Mesenchymal stem cell (in vitro differentiated cells and primary cell): ENCODE results near the gene SLC24A3.

Experiments used
- DNase-seq: peaks from one replicate; pipeline ENCODE4 v3.0.0-alpha.2; 2013
- H2AFZ ChIP-seq: one replicate; pipeline ENCODE4 v1.6.1; 2013; ENCODE audit warnings: low read depth, mild to moderate bottlenecking, control low read depth, inconsistent platforms, low read length, moderate library complexity
- H2AK5ac ChIP-seq: 2 replicates; pipeline ENCODE4 v1.6.1; 2013; ENCODE audit warnings: low read length, moderate library complexity, mild to moderate bottlenecking, inconsistent platforms; ENCODE audit not compliant: severe bottlenecking
- H2BK120ac ChIP-seq: one replicate; pipeline ENCODE4 v1.6.1; 2013; ENCODE audit warnings: low read depth, mild to moderate bottlenecking, inconsistent platforms, low read length, moderate library complexity
- H2BK12ac ChIP-seq, 2 experiments: one replicate each; pipeline ENCODE4 v1.6.1; 2013; ENCODE audit warnings: inconsistent platforms in 2 of 2, low read length in 2 of 2, mild to moderate bottlenecking in 2 of 2, moderate library complexity in 2 of 2, control low read depth in 1 of 2
- H2BK15ac ChIP-seq: one replicate; pipeline ENCODE4 v1.6.1; 2013; ENCODE audit warnings: mild to moderate bottlenecking, low read depth, inconsistent platforms; ENCODE audit not compliant: poor library complexity, severe bottlenecking
- H2BK5ac ChIP-seq: 2 replicates; pipeline ENCODE4 v1.6.1; 2013; ENCODE audit warnings: low read depth, mild to moderate bottlenecking, low read length, control low read depth, inconsistent platforms; ENCODE audit not compliant: poor library complexity, severe bottlenecking
- H3K14ac ChIP-seq, 2 experiments: one replicate each; pipeline ENCODE4 v1.6.1; 2013; ENCODE audit warnings: inconsistent platforms in 2 of 2, low read length in 2 of 2, control low read depth in 1 of 2, mild to moderate bottlenecking in 1 of 2, moderate library complexity in 1 of 2
- H3K18ac ChIP-seq, 2 experiments: one replicate each; pipeline ENCODE4 v1.6.1; 2013; ENCODE audit warnings: inconsistent platforms in 2 of 2, low read length in 2 of 2, control low read depth in 1 of 2, low read depth in 1 of 2, mild to moderate bottlenecking in 1 of 2
- H3K23ac ChIP-seq, 2 experiments: one replicate each; pipeline ENCODE4 v1.6.1; 2013; ENCODE audit warnings: inconsistent platforms in 2 of 2, low read length in 2 of 2, mild to moderate bottlenecking in 2 of 2, moderate library complexity in 2 of 2, control low read depth in 1 of 2
- H3K27ac ChIP-seq: 2 replicates; pipeline ENCODE4 v1.5.1; 2013; ENCODE audit warnings: mild to moderate bottlenecking, moderate library complexity, low read length, control low read depth, inconsistent platforms; ENCODE audit not compliant: poor library complexity, severe bottlenecking
- H3K27me3 ChIP-seq, 2 experiments: 2 replicates each; pipeline versions ENCODE4 v1.6.1 to v1.7.0; 2013; ENCODE audit warnings: low read length in 2 of 2, mild to moderate bottlenecking in 2 of 2, moderate library complexity in 2 of 2, control low read depth in 1 of 2, inconsistent platforms in 1 of 2; ENCODE audit not compliant: control insufficient read depth in 1 of 2, insufficient read depth in 1 of 2
- H3K36me3 ChIP-seq, 2 experiments: 2 replicates each; pipeline versions ENCODE4 v1.6.1 to v1.7.0; 2013; ENCODE audit warnings: low read length in 2 of 2, control low read depth in 1 of 2, inconsistent platforms in 1 of 2, low read depth in 1 of 2, mild to moderate bottlenecking in 1 of 2; ENCODE audit not compliant: insufficient read depth in 2 of 2, control insufficient read depth in 1 of 2
- H3K4ac ChIP-seq, 2 experiments: one replicate each; pipeline ENCODE4 v1.6.1; 2013; ENCODE audit warnings: inconsistent platforms in 2 of 2, low read length in 2 of 2, mild to moderate bottlenecking in 2 of 2, moderate library complexity in 2 of 2, control low read depth in 1 of 2, low read depth in 1 of 2
- H3K4me1 ChIP-seq: 2 replicates; pipeline ENCODE4 v1.6.1; 2013; ENCODE audit warnings: low read depth, low read length, control low read depth; ENCODE audit not compliant: control insufficient read depth, insufficient read depth
- H3K4me2 ChIP-seq: 2 replicates; pipeline ENCODE4 v1.6.1; 2013; ENCODE audit warnings: low read length, mild to moderate bottlenecking, inconsistent platforms; ENCODE audit not compliant: poor library complexity, severe bottlenecking
- H3K4me3 ChIP-seq, 2 experiments: 2 replicates each; pipeline versions ENCODE4 v1.5.1 to v1.7.0; 2013; ENCODE audit warnings: low read length in 2 of 2, mild to moderate bottlenecking in 2 of 2, control low read depth in 1 of 2, low read depth in 1 of 2; ENCODE audit not compliant: insufficient read depth in 1 of 2
- H3K79me1 ChIP-seq: replicated peaks from 2 replicates; pipeline ENCODE4 v1.6.1; 2013; ENCODE audit warnings: mild to moderate bottlenecking, control low read depth, low read length, inconsistent platforms; ENCODE audit not compliant: poor library complexity, severe bottlenecking
- H3K9ac ChIP-seq: 2 replicates; pipeline ENCODE4 v1.7.0; 2013; ENCODE audit warnings: mild to moderate bottlenecking, low read length, moderate library complexity
- H3K9me3 ChIP-seq: 2 replicates; pipeline ENCODE4 v1.7.0; 2013; ENCODE audit warnings: mild to moderate bottlenecking, low read length; ENCODE audit not compliant: control insufficient read depth
- H4K8ac ChIP-seq: one replicate; pipeline ENCODE4 v1.6.1; 2013; ENCODE audit warnings: inconsistent platforms, mild to moderate bottlenecking, low read length, moderate library complexity
- H4K91ac ChIP-seq: one replicate; pipeline ENCODE4 v1.6.1; 2013; ENCODE audit warnings: mild to moderate bottlenecking, low read length, inconsistent platforms
- WGBS: methylation state at CpG from one replicate; pipeline ENCODE4 v1.1.7; 2013; ENCODE audit warnings: mixed read lengths; 5-methylcytosine and 5-hydroxymethylcytosine counted together

The SLC24A3 gene

DNA sequence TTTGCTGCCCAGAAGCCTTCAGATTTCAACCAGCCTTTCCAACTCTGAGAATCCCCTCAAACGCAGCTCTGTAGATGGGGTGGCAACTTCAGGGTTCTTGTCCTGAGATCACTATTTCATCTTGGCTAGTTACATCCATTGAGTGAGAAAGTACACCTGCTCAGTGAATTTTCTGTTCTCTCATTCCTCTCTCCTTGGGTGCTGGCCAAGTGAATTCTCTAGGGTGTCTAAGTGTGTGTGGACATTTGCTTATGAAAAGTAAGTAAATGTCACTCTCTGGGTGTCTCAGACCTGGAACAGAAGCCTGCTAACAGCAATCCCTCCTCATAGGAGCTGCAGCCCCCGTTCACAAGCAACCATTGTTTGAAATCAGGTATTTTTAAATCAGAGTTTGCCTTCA lies 549.4 kb downstream of the SLC24A3 start:
- WGBS = 80% methylated on average over 2 of the region's 2 CpGs
- no peak overlapping the region for H3K27ac ChIP-seq
- peak overlapping the region; percentile 40 for H2BK15ac ChIP-seq
- no peak overlapping the region for H3K18ac ChIP-seq
- H3K36me3 ChIP-seq = no peaks in the 10 kb centered on the region
- H3K27me3 ChIP-seq = no peaks in the 10 kb centered on the region
- H2AFZ ChIP-seq = no peak overlapping the region
- no peak overlapping the region for H3K4ac ChIP-seq
- H3K9me3 ChIP-seq = no peaks in the 10 kb centered on the region
- H3K9ac ChIP-seq = no peak overlapping the region
- no peak overlapping the region for H2BK12ac ChIP-seq
- H3K4me1 ChIP-seq = peaks cover 10% of the 10 kb centered on the region
- no peak overlapping the region for H4K91ac ChIP-seq
- peaks cover 24% of the 10 kb centered on the region for H3K79me1 ChIP-seq
- H2BK5ac ChIP-seq = no peak overlapping the region
- DNase-seq = no peak
- no peak overlapping the region for H3K23ac ChIP-seq
- peak overlapping the region; percentile 41 for H2AK5ac ChIP-seq
- no peak overlapping the region for H3K4me2 ChIP-seq
- H4K8ac ChIP-seq = no peak overlapping the region
- H3K14ac ChIP-seq = no peak overlapping the region
- no peak overlapping the region for H2BK120ac ChIP-seq
- H3K4me3 ChIP-seq = no peak overlapping the region

DNA sequence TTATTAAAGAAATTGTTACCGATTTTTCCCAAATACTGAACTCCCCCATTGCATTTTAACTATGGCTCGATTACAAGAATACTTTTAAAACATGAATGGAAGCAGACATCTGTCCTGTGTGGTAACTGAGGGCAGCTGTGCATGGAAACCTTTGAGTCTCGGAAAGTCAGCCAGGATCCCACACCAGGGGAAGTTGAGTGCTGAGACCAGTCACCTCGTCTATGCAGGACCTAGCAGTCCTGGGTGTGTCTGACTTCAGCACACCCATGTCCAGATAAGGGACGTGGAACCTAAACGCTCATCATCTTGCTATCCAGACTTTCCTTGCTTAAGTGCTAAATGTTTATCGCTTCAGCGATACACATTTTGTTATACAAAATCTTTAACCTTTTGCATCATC lies 551.8 kb downstream of the SLC24A3 start:
- Histone ChIP-seq H4K91ac (no peak overlapping the region), H3K4me3 (no peak overlapping the region), H3K4me2 (no peak overlapping the region), H3K4me1 (peaks cover 16% of the 10 kb centered on the region), H3K9me3 (no peaks in the 10 kb centered on the region), H2BK5ac (no peak overlapping the region), H2AK5ac (no peak overlapping the region), H2AFZ (no peak overlapping the region), H2BK15ac (peak overlapping the region; percentile 86), H3K4ac (no peak overlapping the region), H3K23ac (no peak overlapping the region), H3K36me3 (peaks cover 0 to 2% of the 10 kb centered on the region in 2 experiments), H3K9ac (no peak overlapping the region), H2BK12ac (peak overlapping the region in 1 of 2 experiments; percentile 57), H4K8ac (no peak overlapping the region), H3K79me1 (peaks cover 32% of the 10 kb centered on the region), H3K27me3 (no peaks in the 10 kb centered on the region), H3K18ac (peak overlapping the region in 1 of 2 experiments; percentile 9), H2BK120ac (no peak overlapping the region), H3K14ac (no peak overlapping the region), H3K27ac (no peak overlapping the region)
- peak; percentile 26 for DNase-seq
- WGBS = 60% methylated on average over 7 of the region's 8 CpGs

DNA sequence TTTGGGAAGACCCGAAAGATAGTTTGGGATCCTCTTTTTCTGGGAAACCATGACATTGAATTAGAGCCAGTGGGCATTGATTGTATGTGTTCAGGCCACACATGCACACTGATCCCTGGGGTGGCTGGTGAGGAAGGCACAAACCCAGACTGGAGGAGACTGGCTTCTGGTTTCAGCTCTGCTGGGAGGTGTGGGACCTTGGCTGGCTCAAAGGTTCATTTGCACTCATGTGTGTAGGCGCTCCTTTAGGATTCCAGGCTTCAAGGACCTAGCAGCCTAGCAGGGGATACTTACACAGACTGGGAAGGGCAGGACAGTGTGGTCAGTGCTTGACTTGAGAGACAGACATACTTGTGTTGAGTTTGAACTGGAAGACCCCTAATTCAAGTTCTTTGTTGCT lies 552.8 kb downstream of the SLC24A3 start:
- Histone ChIP-seq H3K9ac (no peak overlapping the region), H2AK5ac (peak overlapping the region; percentile 76), H2AFZ (no peak overlapping the region), H2BK120ac (no peak overlapping the region), H4K8ac (no peak overlapping the region), H2BK5ac (no peak overlapping the region), H3K36me3 (peaks cover 0 to 8% of the 10 kb centered on the region in 2 experiments), H3K4me3 (no peak overlapping the region), H3K18ac (no peak overlapping the region), H3K4ac (no peak overlapping the region), H3K27me3 (no peaks in the 10 kb centered on the region), H3K14ac (no peak overlapping the region), H2BK12ac (peak overlapping the region in 1 of 2 experiments; percentile 43), H3K4me1 (peaks cover 12% of the 10 kb centered on the region), H3K9me3 (no peaks in the 10 kb centered on the region), H3K23ac (no peak overlapping the region), H3K27ac (no peak overlapping the region), H2BK15ac (no peak overlapping the region), H3K79me1 (peaks cover 30% of the 10 kb centered on the region), H4K91ac (no peak overlapping the region), H3K4me2 (no peak overlapping the region)
- no peak for DNase-seq
- 100% methylated on average over 2 of the region's 2 CpGs for WGBS

DNA sequence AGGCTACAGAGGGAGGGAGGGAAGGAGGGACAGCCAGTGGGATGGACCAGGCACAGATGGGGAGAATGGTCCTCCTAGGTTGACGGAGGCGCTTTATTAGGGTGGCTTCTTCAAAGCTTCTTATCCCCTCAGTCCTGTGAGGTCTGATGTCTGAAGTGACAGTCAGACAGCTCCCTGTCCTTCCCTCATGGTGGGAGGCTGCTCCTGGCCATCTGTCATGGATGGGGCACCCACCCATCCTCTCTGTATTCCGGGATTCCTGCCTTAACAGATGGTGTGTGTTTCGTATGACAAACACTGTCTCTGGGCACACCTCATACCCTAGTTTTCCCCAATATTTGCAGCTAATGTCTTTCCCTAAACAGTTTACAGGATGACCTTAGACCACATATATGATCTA lies 553.5 kb downstream of the SLC24A3 start:
- no peaks in the 10 kb centered on the region for H3K27me3 ChIP-seq
- H3K4me3 ChIP-seq = no peak overlapping the region
- peaks cover 29% of the 10 kb centered on the region for H3K79me1 ChIP-seq
- H3K14ac ChIP-seq = no peak overlapping the region
- no peak overlapping the region for H3K9ac ChIP-seq
- no peak overlapping the region for H4K8ac ChIP-seq
- no peak overlapping the region for H3K27ac ChIP-seq
- H2BK5ac ChIP-seq = no peak overlapping the region
- H3K4me1 ChIP-seq = peaks cover 18% of the 10 kb centered on the region
- peak overlapping the region; percentile 44 for H4K91ac ChIP-seq
- H3K36me3 ChIP-seq = peaks cover 0 to 9% of the 10 kb centered on the region in 2 experiments
- 97% methylated on average over 4 of the region's 4 CpGs for WGBS
- no peak overlapping the region for H3K4ac ChIP-seq
- H3K9me3 ChIP-seq = no peaks in the 10 kb centered on the region
- no peak overlapping the region for H2BK12ac ChIP-seq
- no peak overlapping the region for H3K4me2 ChIP-seq
- H2BK120ac ChIP-seq = no peak overlapping the region
- no peak overlapping the region for H3K18ac ChIP-seq
- H2AK5ac ChIP-seq = no peak overlapping the region
- no peak overlapping the region for H2BK15ac ChIP-seq
- no peak overlapping the region for H2AFZ ChIP-seq
- no peak for DNase-seq
- H3K23ac ChIP-seq = no peak overlapping the region
